CD4-positive, alpha-beta T cell treated with Interleukin-15 for 4 hours (primary cell): Measurements from ENCODE around the gene KDM4B.

ENCODE experiments used
- DNase-seq: peaks from one replicate; pipeline ENCODE4 v3.0.0-alpha.2; 2020; ENCODE audit warnings: low spot score

The KDM4B gene

DNA sequence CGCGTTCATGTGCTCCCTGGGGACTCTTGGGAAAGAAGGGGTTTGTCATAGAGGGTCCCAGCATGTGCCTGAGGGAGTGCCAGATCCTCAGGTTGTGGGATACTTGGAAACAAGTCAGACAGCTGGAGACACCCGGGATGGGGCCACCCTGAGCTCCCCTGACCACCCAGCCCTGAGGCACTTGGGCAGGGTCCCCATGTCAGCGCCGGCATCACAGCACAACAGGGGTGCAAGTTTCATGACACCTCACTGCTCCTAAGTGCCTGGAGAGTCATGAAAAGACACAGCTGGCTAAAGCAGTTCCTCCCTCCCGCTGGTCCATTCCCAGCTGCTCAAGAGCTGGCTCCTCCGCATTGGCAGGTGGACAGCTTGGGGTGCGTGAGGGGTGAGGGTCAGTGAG, 102.7 kb downstream of the KDM4B start:
- DNase-seq: no peak

DNA sequence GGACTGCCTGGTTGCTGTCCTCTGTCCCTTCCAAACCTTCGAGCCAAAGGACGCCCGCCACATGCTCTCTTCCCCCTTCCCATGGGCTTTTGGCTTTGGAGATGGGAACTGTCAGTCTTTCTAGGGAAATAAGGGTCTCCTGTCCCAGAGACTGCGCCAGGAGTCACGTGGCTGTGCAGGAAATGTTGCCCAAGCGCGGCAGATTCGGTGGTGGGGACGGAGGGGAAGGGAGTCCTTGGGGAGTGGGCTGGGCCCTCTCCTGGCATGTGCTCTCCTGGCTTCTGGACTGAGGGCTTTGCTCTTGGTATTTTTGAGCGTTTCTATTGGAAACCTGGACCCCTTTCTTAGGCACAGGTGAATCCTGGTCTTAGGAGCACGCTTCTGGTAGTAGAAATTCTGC, 103.2 kb downstream of the KDM4B start:
- DNase-seq: no peak

- no peak for DNase-seq
These were observed 104.4 kb downstream of the KDM4B start for GRCh38 chr19:5073153-5073844.

GRCh38 chr19:5074407-5074806, 105.5 kb downstream of the KDM4B start:
- DNase-seq: no peak

DNA sequence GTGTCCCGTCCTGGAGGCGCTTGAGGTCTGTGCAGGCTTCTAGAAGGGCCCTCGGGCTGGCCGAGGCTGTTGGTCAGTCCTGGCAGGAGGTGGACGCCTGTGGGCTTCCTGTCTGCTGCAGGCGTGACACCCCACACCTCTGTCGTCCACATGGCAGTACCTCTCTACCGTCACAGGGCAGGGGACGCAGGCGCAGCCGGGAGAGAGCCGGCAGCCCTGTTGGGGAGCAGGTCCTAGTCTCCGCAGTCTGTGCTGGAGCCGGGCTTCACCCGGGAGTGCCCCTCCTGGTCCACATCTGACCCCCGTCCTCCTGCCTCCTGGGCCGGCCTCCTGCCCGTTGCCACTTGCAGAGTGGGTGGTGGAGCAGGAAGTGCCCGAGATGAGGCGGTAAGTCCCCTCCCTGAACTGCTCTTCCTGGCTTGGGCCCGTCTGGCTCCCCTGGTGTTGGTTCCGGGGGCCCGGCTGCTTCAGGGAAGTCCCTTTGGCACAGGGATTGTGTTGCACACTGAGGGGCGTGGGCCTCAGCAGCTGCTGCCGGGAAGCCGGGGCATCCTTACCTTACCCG, 106.0 kb downstream of the KDM4B start:
- DNase-seq: no peak

GRCh38 chr19:5075597-5075996, 106.7 kb downstream of the KDM4B start:
- no peak for DNase-seq

GRCh38 chr19:5076440-5077208, 107.7 kb downstream of the KDM4B start:
- DNase-seq: no peak

GRCh38 chr19:5077209-5077515, 108.2 kb downstream of the KDM4B start:
- no peak for DNase-seq

DNA sequence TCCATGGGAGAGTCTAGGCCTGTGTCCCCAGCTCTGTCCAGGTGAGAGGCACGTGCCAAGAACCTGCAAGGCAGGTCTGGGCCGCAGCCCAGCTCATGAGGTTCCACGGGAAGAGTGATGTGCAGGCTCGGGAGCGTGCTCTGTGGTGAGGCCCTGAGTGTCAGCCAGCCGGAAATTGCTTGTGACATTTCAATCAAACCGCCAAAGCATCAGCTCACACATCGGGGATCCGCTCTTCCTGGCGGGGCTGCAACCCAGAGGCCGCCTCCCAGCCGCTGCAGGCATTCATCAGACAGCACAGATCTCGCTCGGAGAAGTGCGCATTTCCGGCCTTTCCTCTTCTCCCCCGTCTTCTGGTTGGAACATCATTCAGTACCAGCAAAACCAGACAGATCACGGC, 109.3 kb downstream of the KDM4B start:
- no peak for DNase-seq

DNA sequence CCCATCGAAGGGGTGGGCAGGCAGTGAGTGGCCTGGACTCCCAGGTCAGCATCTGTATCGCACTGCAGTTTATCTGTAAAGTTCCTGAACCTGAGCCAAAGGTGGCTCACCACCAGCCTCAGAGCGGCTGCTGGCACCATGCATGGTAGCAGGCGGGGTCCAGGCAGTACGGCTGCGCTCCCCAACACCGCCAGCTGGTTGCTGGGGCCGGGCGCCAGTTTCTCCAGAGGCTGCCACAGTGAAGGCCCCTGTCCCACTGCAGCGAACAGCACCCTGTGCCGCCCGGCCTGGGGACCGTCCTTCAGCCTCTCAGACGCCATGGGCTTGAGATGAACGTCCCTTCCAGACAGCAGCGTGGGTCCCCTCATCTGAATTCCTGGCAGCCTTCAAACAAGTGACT, 109.8 kb downstream of the KDM4B start:
- no peak for DNase-seq

GRCh38 chr19:5079071-5079774, 110.3 kb downstream of the KDM4B start:
- no peak for DNase-seq

DNA sequence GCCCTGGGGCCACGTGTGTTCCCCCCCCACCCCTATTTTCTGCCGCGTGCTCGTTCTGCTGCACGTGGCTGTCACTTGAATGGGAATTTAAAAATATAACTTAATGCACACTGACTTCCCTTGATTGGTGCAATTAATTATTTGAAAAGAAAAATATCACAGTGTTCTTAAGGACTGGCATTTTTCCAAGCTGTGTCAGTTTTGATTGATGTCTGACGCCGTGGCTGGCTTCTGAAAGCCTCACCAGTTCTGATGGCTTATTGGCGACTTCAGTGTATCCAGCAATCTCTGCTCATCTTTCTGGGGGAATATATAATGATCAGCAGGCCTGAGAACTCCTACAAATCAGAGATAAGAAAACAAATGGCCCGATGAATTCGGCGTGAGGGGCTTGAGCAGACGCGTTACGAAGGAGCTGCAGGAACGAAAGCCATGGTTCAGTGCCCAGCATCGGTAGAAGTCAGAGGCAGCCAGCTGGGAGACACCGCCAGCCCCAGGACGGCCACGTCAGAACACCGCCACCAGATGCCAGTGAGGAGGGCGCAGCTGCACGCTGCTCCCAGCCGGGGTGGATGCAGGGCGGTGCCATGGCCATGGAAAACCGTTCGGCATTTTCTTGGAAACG, 111.2 kb downstream of the KDM4B start:
- DNase-seq: no peak

GRCh38 chr19:5080809-5081208, 111.9 kb downstream of the KDM4B start:
- no peak for DNase-seq

DNA sequence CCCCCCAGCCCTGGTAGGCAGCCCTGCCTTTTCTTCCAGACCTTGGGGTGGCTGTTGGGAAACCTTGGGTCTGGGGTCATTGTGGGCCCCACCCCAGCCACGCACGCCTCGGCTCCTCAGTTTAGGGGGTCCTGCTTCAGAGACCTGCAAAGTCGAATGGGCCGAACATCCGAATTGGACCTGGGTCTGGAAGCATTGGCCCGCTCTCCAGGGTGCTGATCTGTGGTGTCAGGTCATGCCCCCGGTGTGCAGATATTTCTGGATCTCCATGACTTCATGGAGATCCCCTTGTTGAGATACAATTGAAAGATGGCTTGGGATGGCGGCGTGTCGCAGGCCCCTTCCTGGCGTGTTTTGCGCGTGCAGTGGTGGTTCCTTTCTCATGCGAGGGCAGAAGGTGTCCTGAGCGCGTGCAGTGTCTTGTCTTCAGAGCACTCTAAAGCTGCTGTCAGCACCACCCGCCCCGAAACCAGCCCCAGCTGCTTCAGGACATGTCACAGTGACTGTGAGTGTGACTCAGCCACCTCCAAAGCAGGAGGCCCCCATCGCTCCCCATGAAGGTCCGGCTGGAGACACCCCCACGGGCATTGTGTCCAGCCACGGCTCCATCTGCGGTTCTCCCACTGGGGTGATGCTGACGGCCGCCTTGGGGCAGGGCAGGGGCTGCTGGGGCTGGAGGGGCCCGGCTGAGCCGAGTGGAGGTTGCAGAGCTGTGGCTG, 112.7 kb downstream of the KDM4B start:
- DNase-seq: no peak

DNA sequence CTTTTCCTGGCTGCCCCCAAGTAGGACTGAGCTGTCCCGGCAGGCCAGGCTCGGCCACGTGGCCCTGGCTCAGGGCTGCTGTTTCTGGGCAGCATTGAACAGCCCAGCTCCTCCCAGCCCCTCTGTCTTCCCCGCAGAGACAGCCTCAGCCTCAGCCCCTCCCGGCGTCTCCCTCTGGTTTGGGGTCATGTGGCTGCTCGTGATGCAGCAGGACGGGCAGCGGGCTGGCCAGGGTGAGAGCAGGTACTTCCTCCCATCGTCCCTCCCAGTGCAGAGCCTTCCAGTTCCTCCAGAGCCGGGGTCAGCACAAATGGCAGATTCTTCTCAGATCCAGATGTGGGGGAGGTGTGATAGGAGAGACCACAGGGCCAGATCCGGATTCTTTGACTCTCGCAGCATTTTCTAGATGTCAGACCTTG, 114.6 kb downstream of the KDM4B start:
- DNase-seq: no peak

DNA sequence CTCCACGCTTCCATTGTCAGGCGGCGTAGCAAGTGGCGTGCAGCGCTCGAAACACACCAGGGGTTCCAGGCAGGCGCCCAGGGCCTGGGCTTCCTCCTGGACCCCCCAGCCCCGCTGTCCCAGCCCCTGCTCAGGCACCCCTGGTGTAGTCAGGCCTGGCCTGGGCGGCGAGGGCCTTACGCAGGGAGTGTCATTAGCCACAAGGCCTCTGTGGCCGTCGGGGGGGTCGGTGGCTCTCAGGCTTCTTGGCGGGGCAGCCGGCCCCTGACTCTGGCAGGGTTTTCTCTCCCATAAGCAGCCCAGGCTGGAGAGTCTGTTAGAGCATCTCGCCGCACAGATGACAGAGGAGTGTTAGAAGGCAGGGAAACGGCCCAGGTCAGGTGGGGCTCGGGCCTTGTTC, 116.7 kb downstream of the KDM4B start:
- DNase-seq: no peak

- DNase-seq: no peak
These were observed 117.3 kb downstream of the KDM4B start for GRCh38 chr19:5086230-5086629.

DNA sequence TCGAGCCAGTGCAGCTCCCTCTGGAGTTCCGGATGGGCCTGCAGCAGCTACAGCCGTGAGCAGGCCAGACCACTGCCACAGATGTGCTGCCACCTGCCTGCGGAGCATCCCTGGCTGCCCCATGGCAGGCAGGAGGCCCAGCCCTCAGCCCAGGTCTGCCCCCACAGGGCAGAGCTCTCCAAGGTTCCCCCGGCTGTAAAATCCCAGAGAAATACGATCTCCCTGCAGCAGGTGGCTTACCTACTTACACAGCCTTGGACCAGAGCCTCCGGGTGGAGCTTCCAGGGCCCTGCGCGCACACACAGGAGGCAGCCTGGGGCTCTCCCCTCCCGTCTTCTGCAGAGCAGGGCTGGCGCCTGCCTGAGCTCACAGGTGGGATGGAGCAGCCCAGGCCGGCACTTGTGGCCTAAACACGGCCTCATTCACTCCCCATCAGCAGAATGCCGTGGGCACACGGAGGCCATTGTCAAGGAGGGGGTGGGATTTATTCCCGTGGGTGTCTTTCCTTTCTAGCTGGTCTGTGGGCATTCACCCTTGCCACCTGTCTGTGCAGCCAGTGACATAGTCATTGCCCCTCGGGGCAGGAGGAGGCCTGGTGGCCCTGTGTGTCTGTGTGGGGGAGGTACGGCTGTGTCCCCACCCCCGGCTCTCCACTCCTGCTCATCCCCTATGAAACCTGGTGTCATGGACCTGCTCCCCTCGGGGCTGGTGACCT, 118.0 kb downstream of the KDM4B start:
- no peak for DNase-seq

DNA sequence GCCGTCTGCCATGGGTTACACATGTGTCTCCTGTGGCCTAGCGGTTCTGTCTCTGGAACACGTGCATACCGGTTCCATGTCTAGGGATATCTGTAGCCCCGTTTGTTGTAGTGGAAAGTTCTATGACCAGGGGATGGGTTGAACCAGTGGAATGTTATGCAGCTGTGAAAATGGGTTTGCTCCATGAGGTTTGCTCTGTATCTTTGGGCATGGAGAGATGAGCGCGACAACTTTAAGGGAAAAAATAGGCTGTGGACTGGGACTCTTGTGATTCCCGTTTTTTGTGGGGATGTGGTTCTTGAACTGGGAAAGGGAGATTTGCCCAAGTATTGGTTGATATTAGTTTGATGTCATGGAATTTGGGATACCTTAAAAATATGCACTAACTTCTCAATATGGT, 120.4 kb downstream of the KDM4B start:
- no peak for DNase-seq

DNA sequence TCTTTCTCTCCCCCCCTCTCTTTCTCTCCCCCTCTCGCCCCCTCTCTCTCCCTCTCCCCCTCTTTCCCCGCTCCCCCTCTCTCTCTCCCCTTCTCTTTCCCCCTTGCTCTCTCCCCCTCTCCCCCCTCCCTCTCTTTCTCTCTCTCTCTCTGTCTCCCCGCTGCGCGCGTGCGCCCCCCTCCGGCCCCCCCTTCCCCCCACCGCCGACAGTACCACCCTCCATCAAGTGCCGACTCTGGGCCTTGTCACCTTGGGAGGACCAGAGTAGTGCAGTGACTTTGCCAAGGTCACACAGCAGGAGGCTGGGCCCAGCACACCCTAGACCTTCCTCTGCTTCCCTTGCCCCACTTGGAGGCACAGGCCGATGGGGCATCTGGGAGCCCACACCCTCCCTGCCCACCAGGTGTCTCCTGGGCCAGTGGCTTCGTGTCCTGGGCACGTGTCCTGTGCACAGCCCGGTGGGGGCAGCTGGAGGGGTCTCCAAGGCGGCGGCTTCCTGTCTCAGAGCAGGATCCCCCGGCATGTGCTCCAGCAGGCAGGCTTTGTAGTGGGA, 121.6 kb downstream of the KDM4B start:
- DNase-seq: no peak
